ENCODE results near the gene TMEM108.

The TMEM108 gene

GRCh38 chr3:133301731-133302130 is 263.5 kb downstream of the TMEM108 start:
- Histone ChIP-seq H3K9ac (ENCODE audit: low read length) (no peak overlapping the region), H3K4me3 (ENCODE audit: low read depth, low read length, poor library complexity, severe bottlenecking) (no peak overlapping the region), H3K9me2 (ENCODE audit: low read depth, low read length) (no peaks in the 10 kb centered on the region), H3K36me3 (ENCODE audit: insufficient read depth, low read length) (no peaks in the 10 kb centered on the region), H3K27me3 (ENCODE audit: insufficient read depth, low read length) (no peaks in the 10 kb centered on the region), H3F3A (ENCODE audit: insufficient read depth, low read length) (no peaks in the 10 kb centered on the region), H2AFZ (ENCODE audit: low read length) (no peak overlapping the region), H3K4me2 (ENCODE audit: low read length) (no peak overlapping the region), H4K20me1 (ENCODE audit: insufficient read depth, low read length) (no peaks in the 10 kb centered on the region), H3K27ac (ENCODE audit: low read depth, low read length, poor library complexity, severe bottlenecking) (no peak overlapping the region), H3K4me1 (ENCODE audit: insufficient read depth, low read length, severe bottlenecking) (no peaks in the 10 kb centered on the region), H3K9me3 (ENCODE audit: low read length) (no peaks in the 10 kb centered on the region), H3K79me2 (ENCODE audit: insufficient read depth, low read length) (no peaks in the 10 kb centered on the region)
- no peak for TF ChIP-seq CTCF (IDR thresholded peaks at IDR 0.05; ENCODE audit: low read length)
- no peak for TF ChIP-seq EZH2 (IDR thresholded peaks at IDR 0.05; ENCODE audit: borderline replicate concordance, low read length)

- H3K27me3 ChIP-seq (ENCODE audit: insufficient read depth, low read length), result no peaks in the 10 kb centered on the region
- TF ChIP-seq EZH2 (IDR thresholded peaks at IDR 0.05; ENCODE audit: borderline replicate concordance, low read length) (no peak), CTCF (IDR thresholded peaks at IDR 0.05; ENCODE audit: low read length) (no peak)
These were observed 265.2 kb downstream of the TMEM108 start for GRCh38 chr3:133303430-133303829.

GRCh38 chr3:133317866-133318265 is 279.7 kb downstream of the TMEM108 start:
- Histone ChIP-seq H3K9me2 (ENCODE audit: low read depth, low read length) (no peaks in the 10 kb centered on the region), H3K36me3 (ENCODE audit: insufficient read depth, low read length) (no peaks in the 10 kb centered on the region), H4K20me1 (ENCODE audit: insufficient read depth, low read length) (no peaks in the 10 kb centered on the region), H3F3A (ENCODE audit: insufficient read depth, low read length) (no peaks in the 10 kb centered on the region), H3K27ac (ENCODE audit: low read depth, low read length, poor library complexity, severe bottlenecking) (no peak overlapping the region), H3K9ac (ENCODE audit: low read length) (no peak overlapping the region), H2AFZ (ENCODE audit: low read length) (no peak overlapping the region), H3K4me2 (ENCODE audit: low read length) (no peak overlapping the region), H3K9me3 (ENCODE audit: low read length) (peaks cover 4% of the 10 kb centered on the region), H3K4me1 (ENCODE audit: insufficient read depth, low read length, severe bottlenecking) (no peaks in the 10 kb centered on the region), H3K79me2 (ENCODE audit: insufficient read depth, low read length) (no peaks in the 10 kb centered on the region), H3K4me3 (ENCODE audit: low read depth, low read length, poor library complexity, severe bottlenecking) (no peak overlapping the region), H3K27me3 (ENCODE audit: insufficient read depth, low read length) (no peaks in the 10 kb centered on the region)
- TF ChIP-seq EZH2 (IDR thresholded peaks at IDR 0.05; ENCODE audit: borderline replicate concordance, low read length), result no peak
- TF ChIP-seq CTCF (IDR thresholded peaks at IDR 0.05; ENCODE audit: low read length), result no peak

More at GRCh38 chr3:133303430-133303829, 265.2 kb downstream of the TMEM108 start:
- H3K4me3 ChIP-seq (ENCODE audit: low read depth, low read length, poor library complexity, severe bottlenecking), result no peak overlapping the region
- no peaks in the 10 kb centered on the region for H4K20me1 ChIP-seq (ENCODE audit: insufficient read depth, low read length)
- no peaks in the 10 kb centered on the region for H3F3A ChIP-seq (ENCODE audit: insufficient read depth, low read length)
- no peak overlapping the region for H2AFZ ChIP-seq (ENCODE audit: low read length)
- no peak overlapping the region for H3K4me2 ChIP-seq (ENCODE audit: low read length)
- no peaks in the 10 kb centered on the region for H3K36me3 ChIP-seq (ENCODE audit: insufficient read depth, low read length)
- H3K27ac ChIP-seq (ENCODE audit: low read depth, low read length, poor library complexity, severe bottlenecking), result no peak overlapping the region
- no peaks in the 10 kb centered on the region for H3K4me1 ChIP-seq (ENCODE audit: insufficient read depth, low read length, severe bottlenecking)
- no peaks in the 10 kb centered on the region for H3K79me2 ChIP-seq (ENCODE audit: insufficient read depth, low read length)
- H3K9me2 ChIP-seq (ENCODE audit: low read depth, low read length), result no peaks in the 10 kb centered on the region
- no peak overlapping the region for H3K9ac ChIP-seq (ENCODE audit: low read length)
- no peaks in the 10 kb centered on the region for H3K9me3 ChIP-seq (ENCODE audit: low read length)

Measured in OCI-LY1 (cell line).